ENCODE data around the gene CMTM6. TPM values are rescaled to one million over a fixed set of nuclear protein-coding genes. Genes with fewer than 3 reads are reported as not detected.

The CMTM6 gene
- polyA plus RNA-seq, 2 of the 4 experiments (the other 2 are of a cell fraction) = 49.5 to 65.6 TPM

DNA sequence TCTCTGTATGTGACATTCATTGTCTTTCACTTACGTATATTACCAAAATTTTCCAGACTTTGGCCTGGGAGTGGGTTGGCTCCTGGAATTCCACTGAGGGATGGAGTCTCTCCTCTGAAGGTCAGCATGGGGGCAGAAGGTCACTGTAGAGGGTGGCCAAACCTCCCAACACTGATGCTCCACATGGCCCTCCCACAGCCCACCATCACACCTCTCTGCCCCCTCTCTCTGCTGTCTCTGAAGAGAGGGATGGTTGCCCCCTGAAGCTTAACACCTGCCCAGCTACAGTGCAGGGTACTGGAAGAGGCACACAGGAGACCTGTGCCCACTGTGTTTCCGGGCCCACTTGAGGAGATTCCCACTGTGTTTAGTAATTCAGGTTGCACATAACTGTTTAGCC is 52.2 kb downstream of the CMTM6 start:
- Histone ChIP-seq H3K9me3 (no peaks in the 10 kb centered on the region), H3K4me3 (no peak overlapping the region), H3K4me2 (no peak overlapping the region), H3K27ac (no peak overlapping the region), H3K4me1 (0 out of 3 replicates have a peak, but pooled peaks cover 5% of the 10 kb centered on the region)
- CTCF ChIA-PET = interaction anchor here (1.2 to 13.1 kb wide), 3 partner anchors 19 to 273 kb away, joined by 3 to 132 read pairs (median 7); no protein-coding TSS in a partner anchor
- no peak for FAIRE-seq
- DNase-seq (ENCODE audit: low read depth in 1 of 2, low spot score in 1 of 2) = no peak
- no peak for ATAC-seq
- 81% methylated on average over 2 of the region's 2 CpGs for WGBS (ENCODE audit: missing lambda C conversion rate)
- TF ChIP-seq RCOR1 (IDR thresholded peaks at IDR 0.05; ENCODE audit: low read depth, low read length) = no peak
- TF ChIP-seq KDM1A (IDR thresholded peaks at IDR 0.05; ENCODE audit: low read depth) = no peak
- no peak for TF ChIP-seq NFE2L2 (conservative IDR thresholded peaks at IDR 0.05; ENCODE audit: low read length)
- no peak for TF ChIP-seq KDM5A (IDR thresholded peaks at IDR 0.05)
- TF ChIP-seq FOSL2 (IDR thresholded peaks at IDR 0.05) = no peak
- no peak for TF ChIP-seq FOSL2 (CRISPR knock-in tag; IDR thresholded peaks at IDR 0.05)
- TF ChIP-seq SMC3 (IDR thresholded peaks at IDR 0.05) = no peak
- POLR2A ChIA-PET = interaction anchor here (1.0 kb wide), 1 partner anchor 20 kb away, joined by 3 read pairs; no protein-coding TSS in a partner anchor

DNA sequence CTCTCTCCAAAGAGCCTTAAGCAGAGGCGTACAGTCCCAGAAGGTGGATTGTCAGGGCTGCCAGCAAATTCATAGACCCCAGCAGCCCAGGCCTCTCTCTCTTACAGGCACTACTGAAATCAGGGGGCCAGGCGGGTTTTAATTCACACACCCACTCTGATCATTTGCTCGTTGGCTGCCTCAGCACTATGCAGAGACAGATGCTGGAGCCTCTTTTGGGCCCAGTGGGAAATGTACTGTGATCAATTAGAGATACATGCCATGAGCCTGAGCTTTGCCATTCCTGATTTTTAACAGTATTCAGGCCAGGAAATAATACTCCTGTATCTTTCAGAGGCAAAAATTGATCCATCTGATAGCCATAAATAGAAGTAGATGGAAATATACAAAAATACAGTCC is 53.0 kb downstream of the CMTM6 start:
- no peak overlapping the region for H3K4me2 ChIP-seq
- 94% methylated on average over 3 of the region's 3 CpGs for WGBS (ENCODE audit: missing lambda C conversion rate)
- 0 out of 3 replicates have a peak, but pooled peaks cover 5% of the 10 kb centered on the region for H3K4me1 ChIP-seq
- DNase-seq (ENCODE audit: low read depth in 1 of 2, low spot score in 1 of 2) = no peak
- no peak for FAIRE-seq
- H3K9me3 ChIP-seq = no peaks in the 10 kb centered on the region
- CTCF ChIA-PET = interaction anchor here (1.5 to 13.1 kb wide), 2 partner anchors 19 to 75 kb away, joined by 3 to 132 read pairs; no protein-coding TSS in a partner anchor
- no peak overlapping the region for H3K4me3 ChIP-seq
- POLR2A ChIA-PET = interaction anchor here (1.0 kb wide), 1 partner anchor 20 kb away, joined by 3 read pairs; no protein-coding TSS in a partner anchor
- ATAC-seq = no peak
- TF ChIP-seq, protein P1, sequence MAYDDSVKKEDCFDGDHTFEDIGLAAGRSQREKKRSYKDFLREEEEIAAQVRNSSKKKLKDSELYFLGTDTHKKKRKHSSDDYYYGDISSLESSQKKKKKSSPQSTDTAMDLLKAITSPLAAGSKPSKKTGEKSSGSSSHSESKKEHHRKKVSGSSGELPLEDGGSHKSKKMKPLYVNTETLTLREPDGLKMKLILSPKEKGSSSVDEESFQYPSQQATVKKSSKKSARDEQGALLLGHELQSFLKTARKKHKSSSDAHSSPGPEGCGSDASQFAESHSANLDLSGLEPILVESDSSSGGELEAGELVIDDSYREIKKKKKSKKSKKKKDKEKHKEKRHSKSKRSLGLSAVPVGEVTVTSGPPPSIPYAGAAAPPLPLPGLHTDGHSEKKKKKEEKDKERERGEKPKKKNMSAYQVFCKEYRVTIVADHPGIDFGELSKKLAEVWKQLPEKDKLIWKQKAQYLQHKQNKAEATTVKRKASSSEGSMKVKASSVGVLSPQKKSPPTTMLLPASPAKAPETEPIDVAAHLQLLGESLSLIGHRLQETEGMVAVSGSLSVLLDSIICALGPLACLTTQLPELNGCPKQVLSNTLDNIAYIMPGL (CRISPR knock-in tag; IDR thresholded peaks at IDR 0.05; ENCODE audit: borderline replicate concordance) = no peak
- TF ChIP-seq TP53 (CRISPR knock-in tag; IDR thresholded peaks at IDR 0.05) = no peak
- no peak for TF ChIP-seq NFE2L2 (conservative IDR thresholded peaks at IDR 0.05; ENCODE audit: low read length)
- no peak for TF ChIP-seq RCOR1 (IDR thresholded peaks at IDR 0.05; ENCODE audit: low read depth, low read length)
- TF ChIP-seq KDM1A (IDR thresholded peaks at IDR 0.05; ENCODE audit: low read depth) = no peak
- TF ChIP-seq, protein P2, sequence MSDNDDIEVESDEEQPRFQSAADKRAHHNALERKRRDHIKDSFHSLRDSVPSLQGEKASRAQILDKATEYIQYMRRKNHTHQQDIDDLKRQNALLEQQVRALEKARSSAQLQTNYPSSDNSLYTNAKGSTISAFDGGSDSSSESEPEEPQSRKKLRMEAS (IDR thresholded peaks at IDR 0.05) = no peak
- TF ChIP-seq RNF2 (IDR thresholded peaks at IDR 0.05; ENCODE audit: borderline replicate concordance, low read depth) = no peak
- no peak for TF ChIP-seq RFX5 (IDR thresholded peaks at IDR 0.05)
- no peak overlapping the region for H3K27ac ChIP-seq

DNA sequence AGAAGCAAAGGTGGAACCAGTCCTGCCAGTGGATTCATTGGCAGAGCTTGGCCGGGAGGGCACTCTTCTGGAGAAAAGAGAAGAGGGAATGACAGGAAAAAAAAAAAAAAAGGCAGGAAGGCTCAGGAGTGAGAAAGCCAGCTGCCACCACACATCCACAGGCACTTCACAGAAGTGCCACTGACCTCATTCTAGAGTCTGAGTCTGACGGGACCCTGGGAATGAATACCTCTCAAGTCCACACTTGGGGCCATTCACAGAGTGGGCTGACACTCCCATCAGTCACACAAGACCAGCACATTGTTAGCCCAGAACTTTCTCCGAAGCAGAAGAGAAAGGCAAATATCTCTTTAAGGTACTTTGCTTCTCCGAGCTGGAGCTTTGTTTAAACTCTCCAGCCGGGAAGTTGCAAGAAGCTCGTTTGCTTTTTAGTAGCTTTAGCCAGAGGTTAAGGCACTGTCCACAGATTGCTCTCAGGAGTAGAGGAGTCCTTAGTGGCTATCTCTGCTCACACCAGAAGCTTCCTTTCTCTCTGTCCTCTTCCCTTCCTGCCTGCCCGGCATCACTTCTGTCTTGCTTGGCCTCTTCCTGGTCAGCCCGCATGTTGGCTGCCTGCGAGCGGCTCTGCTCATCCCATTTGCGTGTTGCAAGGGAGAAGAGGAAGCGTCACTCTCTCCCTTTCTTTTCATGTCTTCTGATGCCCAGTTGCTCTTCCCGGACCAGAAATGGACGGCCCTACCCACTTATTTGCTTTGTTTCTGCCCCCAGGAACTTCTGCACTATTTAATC is 53.8 kb downstream of the CMTM6 start:
- WGBS (ENCODE audit: missing lambda C conversion rate) = 90% methylated on average over 14 of the region's 14 CpGs

More for the DNA sequence above, 53.8 kb downstream of the CMTM6 start:
- Histone ChIP-seq H3K4me3 (no peak overlapping the region), H3K4me2 (no peak overlapping the region), H3K9me3 (no peaks in the 10 kb centered on the region), H3K27ac (no peak overlapping the region), H3K4me1 (0 out of 3 replicates have a peak, but pooled peaks cover 5% of the 10 kb centered on the region)
- ChIA-PET POLR2A (no interaction called here), CTCF (interaction anchor here (0.7 to 13.1 kb wide), 4 partner anchors 20 to 271 kb away, joined by 3 to 132 read pairs (median 4); no protein-coding TSS in a partner anchor)
- DNase-seq (ENCODE audit: low read depth in 1 of 2, low spot score in 1 of 2) = no peak
- FAIRE-seq = no peak
- ATAC-seq = no peak
- TF ChIP-seq ZC3H11A (IDR thresholded peaks at IDR 0.05) = no peak
- no peak for TF ChIP-seq ZNF302 (CRISPR knock-in tag; IDR thresholded peaks at IDR 0.05)
- no peak for TF ChIP-seq CEBPB (IDR thresholded peaks at IDR 0.05)
- TF ChIP-seq, protein P3, sequence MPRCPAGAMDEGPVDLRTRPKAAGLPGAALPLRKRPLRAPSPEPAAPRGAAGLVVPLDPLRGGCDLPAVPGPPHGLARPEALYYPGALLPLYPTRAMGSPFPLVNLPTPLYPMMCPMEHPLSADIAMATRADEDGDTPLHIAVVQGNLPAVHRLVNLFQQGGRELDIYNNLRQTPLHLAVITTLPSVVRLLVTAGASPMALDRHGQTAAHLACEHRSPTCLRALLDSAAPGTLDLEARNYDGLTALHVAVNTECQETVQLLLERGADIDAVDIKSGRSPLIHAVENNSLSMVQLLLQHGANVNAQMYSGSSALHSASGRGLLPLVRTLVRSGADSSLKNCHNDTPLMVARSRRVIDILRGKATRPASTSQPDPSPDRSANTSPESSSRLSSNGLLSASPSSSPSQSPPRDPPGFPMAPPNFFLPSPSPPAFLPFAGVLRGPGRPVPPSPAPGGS (IDR thresholded peaks at IDR 0.05) = no peak
- no peak for TF ChIP-seq HDAC2 (IDR thresholded peaks at IDR 0.05)
- TF ChIP-seq RNF2 (IDR thresholded peaks at IDR 0.05; ENCODE audit: borderline replicate concordance, low read depth) = no peak
- no peak for TF ChIP-seq POLR2AphosphoS2 (conservative IDR thresholded peaks at IDR 0.05; ENCODE audit: low read length)
- TF ChIP-seq EHF (CRISPR knock-in tag; IDR thresholded peaks at IDR 0.05) = no peak
- TF ChIP-seq, protein P4, sequence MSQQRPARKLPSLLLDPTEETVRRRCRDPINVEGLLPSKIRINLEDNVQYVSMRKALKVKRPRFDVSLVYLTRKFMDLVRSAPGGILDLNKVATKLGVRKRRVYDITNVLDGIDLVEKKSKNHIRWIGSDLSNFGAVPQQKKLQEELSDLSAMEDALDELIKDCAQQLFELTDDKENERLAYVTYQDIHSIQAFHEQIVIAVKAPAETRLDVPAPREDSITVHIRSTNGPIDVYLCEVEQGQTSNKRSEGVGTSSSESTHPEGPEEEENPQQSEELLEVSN (IDR thresholded peaks at IDR 0.05; ENCODE audit: borderline replicate concordance, low read depth) = no peak
- no peak for TF ChIP-seq CHD2 (IDR thresholded peaks at IDR 0.05; ENCODE audit: low read length, partially characterized antibody)
